Measurements from ENCODE around the gene C5orf22.

- TF ChIP-seq CTCF (conservative IDR thresholded peaks at IDR 0.05; ENCODE audit: low read length), result no peak
- TF ChIP-seq EZH2phosphoT487 (IDR thresholded peaks at IDR 0.05; ENCODE audit: borderline replicate concordance, low read depth, low read length), result no peak
Measured at GRCh38 chr5:31577438-31577837, 45.3 kb downstream of the C5orf22 start.

Data from OCI-LY7 (cell line).